ENCODE data around the gene RBM23. TPM values are rescaled to one million over a fixed set of nuclear protein-coding genes. Genes with fewer than 3 reads are reported as not detected.
"Not testable (repeated sequence)": the region's sequence is repeated elsewhere in the genome, so short reads cannot be mapped to it uniquely, and the experiment has no call there.

RBM23 gene
- total RNA-seq, 4 donors from 2014 or later = 81.9 to 633 (median 298) TPM

DNA sequence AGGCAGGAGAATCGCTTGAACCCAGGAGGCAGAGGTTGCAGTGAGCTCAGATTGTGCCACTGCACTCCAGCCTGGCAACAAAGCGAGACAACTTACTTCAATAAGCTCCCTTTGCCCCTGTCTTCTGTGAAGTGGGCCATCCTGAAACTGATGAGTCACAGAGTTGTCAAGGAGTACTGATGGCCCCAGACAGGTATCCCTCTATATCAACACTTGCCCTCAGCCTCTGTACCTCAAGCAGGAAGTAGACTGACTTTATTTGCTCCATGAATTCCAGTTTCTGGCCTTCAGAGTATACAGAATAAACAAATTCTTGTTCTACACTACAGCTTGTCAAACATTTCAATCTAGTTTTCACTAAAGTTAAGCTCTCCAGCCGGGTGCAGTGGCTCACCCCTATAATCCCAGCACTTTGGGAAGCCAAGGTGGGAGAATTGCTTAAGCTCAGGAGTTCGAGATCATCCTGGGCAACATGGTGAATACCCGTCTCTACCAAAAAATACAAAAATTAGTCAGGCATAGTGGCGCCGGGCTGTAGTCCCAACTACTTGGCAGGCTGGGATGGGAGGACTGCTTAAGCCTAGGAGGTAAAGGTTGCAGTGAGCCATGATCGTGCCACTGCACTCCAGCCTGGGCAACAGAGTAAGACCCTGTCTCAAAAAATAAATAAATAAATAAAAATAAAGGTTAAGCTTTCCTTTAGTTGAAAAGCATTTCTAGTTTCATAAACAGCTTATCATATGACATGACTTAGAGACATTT, 63.8 kb downstream of the RBM23 start:
- Histone ChIP-seq H3K27ac (no peak overlapping the region), H3K9me3 (no peaks in the 10 kb centered on the region), H3K4me3 (no peak overlapping the region), H3K27me3 (no peaks in the 10 kb centered on the region), H3K4me1 (peaks cover 0 to 35% (median 24%) of the 10 kb centered on the region in 4 donors), H3K36me3 (no peaks in the 10 kb centered on the region)
- WGBS, 2 donors = 91 to 94% methylated on average over 8 of the region's 8 CpGs
- TF ChIP-seq, protein P1, sequence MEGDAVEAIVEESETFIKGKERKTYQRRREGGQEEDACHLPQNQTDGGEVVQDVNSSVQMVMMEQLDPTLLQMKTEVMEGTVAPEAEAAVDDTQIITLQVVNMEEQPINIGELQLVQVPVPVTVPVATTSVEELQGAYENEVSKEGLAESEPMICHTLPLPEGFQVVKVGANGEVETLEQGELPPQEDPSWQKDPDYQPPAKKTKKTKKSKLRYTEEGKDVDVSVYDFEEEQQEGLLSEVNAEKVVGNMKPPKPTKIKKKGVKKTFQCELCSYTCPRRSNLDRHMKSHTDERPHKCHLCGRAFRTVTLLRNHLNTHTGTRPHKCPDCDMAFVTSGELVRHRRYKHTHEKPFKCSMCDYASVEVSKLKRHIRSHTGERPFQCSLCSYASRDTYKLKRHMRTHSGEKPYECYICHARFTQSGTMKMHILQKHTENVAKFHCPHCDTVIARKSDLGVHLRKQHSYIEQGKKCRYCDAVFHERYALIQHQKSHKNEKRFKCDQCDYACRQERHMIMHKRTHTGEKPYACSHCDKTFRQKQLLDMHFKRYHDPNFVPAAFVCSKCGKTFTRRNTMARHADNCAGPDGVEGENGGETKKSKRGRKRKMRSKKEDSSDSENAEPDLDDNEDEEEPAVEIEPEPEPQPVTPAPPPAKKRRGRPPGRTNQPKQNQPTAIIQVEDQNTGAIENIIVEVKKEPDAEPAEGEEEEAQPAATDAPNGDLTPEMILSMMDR (IDR thresholded peaks at IDR 0.05) = no peak
- TF ChIP-seq POLR2A (IDR thresholded peaks at IDR 0.05) (no peak), EP300 (IDR thresholded peaks at IDR 0.05) (no peak)
- DNase-seq (ENCODE audit: low spot score in 2 of 2) = no peak

DNA sequence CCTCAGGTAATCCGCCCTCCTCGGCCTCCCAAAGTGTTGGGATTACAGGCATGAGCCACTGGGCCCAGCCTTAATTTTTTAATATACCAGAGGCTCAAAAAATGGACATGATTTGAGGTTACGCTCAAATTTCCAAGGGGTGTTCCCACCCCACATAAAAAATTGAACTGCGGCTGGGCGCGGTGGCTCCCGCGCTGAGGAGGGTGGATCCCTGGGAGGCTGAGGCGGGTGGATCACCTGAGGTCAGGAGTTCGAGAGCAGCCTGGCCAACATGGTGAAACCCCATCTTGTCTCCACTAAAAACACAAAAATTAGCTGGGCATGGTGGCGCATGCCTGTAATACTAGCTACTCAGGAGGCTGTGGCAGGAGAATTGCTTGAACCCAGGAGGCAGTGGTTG, 64.7 kb downstream of the RBM23 start:
- H3K27me3 ChIP-seq; H3K9me3 ChIP-seq; DNase-seq (ENCODE audit: low spot score in 2 of 2); H3K27ac ChIP-seq; H3K36me3 ChIP-seq; H3K4me3 ChIP-seq: not testable (repeated sequence)
- WGBS, 2 donors = 86 to 94% methylated on average over 11 of the region's 11 CpGs
- peaks cover 4 to 44% (median 32%) of the 10 kb centered on the region in 4 donors for H3K4me1 ChIP-seq

DNA sequence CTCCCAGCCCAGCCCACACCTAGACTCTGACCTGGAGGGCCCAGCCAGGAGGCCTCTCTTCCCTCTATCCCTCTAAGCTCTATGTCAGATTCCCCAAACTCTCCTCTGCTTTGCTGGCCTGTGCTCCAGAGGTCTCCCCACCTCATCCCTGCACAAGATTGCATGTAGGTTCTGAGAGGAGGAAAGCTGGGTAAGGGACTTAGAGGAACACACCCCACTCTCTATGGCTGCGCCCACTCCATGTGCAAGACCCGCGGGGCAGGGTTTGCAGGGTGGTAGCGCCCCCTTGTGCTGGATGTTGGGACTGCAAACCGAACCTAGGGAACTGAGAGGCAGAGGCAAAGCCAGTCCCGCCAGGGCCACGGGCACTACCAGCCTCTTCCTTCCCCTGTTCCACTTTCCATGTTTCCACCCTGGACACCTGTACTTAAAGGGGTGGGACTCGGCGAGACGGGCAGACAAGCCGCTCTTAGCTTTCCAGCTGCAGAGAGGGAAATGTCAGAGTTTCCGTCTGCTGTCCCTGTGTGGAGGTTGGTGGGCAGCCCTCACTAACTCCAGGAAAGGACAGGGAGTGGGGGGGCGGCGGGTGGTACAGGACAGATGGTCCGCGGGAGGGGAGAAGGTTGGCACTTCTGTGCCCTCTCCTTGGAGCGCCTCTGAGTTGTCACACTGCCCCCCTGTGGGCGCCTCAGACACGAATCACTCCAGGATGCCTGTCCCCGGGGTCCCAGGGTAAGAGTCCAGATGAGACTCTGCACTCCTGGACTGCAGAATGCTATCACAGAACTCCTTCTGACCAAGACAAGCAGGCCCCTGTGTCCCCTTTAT, 65.8 kb downstream of the RBM23 start:
- no peaks in the 10 kb centered on the region for H3K36me3 ChIP-seq
- peak overlapping the region; percentile 17 to 56 (median 34) for H3K4me3 ChIP-seq
- peaks cover 4 to 55% (median 41%) of the 10 kb centered on the region in 4 donors for H3K4me1 ChIP-seq
- TF ChIP-seq EP300 (IDR thresholded peaks at IDR 0.05) = peak in 1 of 2 donors; percentile 46
- TF ChIP-seq, protein P1 (IDR thresholded peaks at IDR 0.05) = peak; percentile 89 to 99 (median 95)
- TF ChIP-seq POLR2A (IDR thresholded peaks at IDR 0.05) = peak in 1 of 2 donors; percentile 17
- WGBS, 2 donors = 1 to 2% methylated on average over 16 to 19 of the region's 20 CpGs
- H3K9me3 ChIP-seq = no peaks in the 10 kb centered on the region
- no peaks in the 10 kb centered on the region for H3K27me3 ChIP-seq
- DNase-seq (ENCODE audit: low spot score in 2 of 2) = peak; percentile 93 to 99
- H3K27ac ChIP-seq = peak overlapping the region; percentile 31 to 98 (median 84)

DNA sequence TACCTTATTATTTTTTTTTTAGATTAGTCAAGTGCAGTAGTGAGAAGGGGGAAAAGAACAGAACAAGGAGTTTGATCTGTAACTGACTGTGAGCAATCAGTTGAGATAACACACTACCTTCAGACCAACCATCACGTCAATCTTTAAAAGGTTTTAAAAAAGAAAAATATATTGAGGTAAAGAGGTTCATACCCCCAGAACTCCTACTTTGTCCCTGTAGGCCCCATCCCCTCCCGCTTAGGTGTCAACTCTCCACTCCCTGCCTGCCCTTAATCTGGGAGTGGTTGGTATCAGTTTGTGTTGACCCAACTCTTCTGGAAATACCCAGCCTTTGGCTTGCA, 66.4 kb downstream of the RBM23 start:
- Histone ChIP-seq H3K4me1 (peaks cover 7 to 61% (median 47%) of the 10 kb centered on the region in 4 donors), H3K36me3 (no peaks in the 10 kb centered on the region), H3K27ac (peak overlapping the region; percentile 31 to 98 (median 84)), H3K9me3 (no peaks in the 10 kb centered on the region), H3K4me3 (no peak overlapping the region), H3K27me3 (no peaks in the 10 kb centered on the region)
- no peak for DNase-seq (ENCODE audit: low spot score in 2 of 2)
- 72 to 84% methylated on average over 2 of the region's 2 CpGs for WGBS, 2 donors
- TF ChIP-seq, protein P1 (IDR thresholded peaks at IDR 0.05) = no peak
- TF ChIP-seq EP300 (IDR thresholded peaks at IDR 0.05) (no peak), POLR2A (IDR thresholded peaks at IDR 0.05) (no peak)

DNA sequence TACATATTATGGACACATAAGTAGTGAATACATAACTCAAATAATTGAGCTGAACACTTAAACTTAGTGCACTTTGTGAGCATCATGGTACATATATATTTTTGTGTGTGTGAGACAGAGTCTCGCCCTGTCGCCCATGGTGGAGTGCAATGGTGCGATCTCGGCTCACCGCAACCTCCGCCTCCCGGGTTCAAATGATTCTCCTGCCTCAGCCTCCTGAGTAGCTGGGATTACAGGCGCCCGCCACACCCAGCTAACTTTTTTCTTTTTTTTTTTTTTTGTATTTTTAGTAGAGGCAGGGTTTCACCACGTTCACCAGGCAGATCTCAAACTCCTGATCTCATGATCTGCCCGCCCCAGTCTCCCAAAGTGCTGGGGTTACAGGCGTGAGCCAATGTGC, 66.8 kb downstream of the RBM23 start:
- not testable (repeated sequence) for H3K27me3 ChIP-seq; H3K9me3 ChIP-seq; DNase-seq (ENCODE audit: low spot score in 2 of 2); H3K36me3 ChIP-seq; H3K4me3 ChIP-seq
- peak overlapping the region in 2 of 4 donors; percentile 94 to 98 for H3K27ac ChIP-seq
- WGBS, 2 donors = 83 to 88% methylated on average over 12 of the region's 12 CpGs
- peaks cover 7 to 65% (median 50%) of the 10 kb centered on the region in 4 donors for H3K4me1 ChIP-seq
